ENCODE data around the gene RPS29. TPM values are rescaled to one million over a fixed set of nuclear protein-coding genes. Genes with fewer than 3 reads are reported as not detected.

Gene RPS29
- total and polyA plus RNA-seq, 2 of the 13 experiments (the other 11 are each of a cell fraction or from before 2014, with no cell fraction given) = 4,303 to 8,215 TPM

DNA sequence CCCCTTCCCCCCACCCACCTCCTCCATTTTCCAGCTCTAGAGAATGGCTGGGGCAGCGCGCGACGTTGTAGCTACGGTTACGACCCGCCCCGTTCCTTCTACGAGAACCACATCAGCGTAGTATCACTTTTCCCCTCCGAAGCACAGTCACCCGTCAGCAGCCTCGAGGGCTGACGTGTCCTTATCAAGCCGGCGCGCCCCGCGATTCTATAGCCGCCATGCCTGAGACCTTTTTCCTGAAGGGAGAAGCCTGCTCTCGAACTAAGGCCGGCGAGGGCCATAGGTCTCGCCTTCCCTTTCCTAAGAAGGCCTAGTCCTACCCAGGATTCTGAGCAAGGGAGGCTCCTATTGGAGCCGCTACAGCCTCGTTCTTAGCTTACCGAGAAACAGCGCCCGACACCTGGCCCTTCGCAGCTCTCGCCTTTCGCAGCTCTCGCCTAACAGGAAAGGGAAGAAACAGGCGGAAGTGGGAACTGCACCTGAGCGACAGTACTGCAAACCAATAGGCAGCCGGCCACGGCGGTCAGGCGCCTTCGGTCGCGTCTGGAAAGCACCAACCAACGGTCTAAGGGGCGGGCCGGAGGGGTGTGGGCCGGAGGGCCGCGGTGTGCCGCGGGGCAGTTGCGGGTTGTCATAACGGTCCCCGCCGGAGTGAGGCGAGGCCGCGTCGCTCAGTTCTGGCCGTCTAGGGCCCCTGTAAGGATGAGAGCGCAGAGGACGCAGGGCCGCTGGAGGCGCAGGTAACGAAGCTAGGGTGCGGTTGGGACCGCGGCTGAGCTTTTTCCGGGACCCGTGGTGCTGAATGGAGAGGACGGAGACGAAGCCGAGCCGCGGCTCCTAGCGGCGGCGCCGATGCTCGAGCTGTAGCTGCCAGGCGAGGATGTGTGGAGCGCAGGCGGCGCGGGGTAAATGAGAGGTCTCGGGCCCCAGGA is 34.3 kb upstream of the RPS29 start, which contains the start of the genes MGAT2 and RPL36AL (continued):
- TF ChIP-seq, protein P1, sequence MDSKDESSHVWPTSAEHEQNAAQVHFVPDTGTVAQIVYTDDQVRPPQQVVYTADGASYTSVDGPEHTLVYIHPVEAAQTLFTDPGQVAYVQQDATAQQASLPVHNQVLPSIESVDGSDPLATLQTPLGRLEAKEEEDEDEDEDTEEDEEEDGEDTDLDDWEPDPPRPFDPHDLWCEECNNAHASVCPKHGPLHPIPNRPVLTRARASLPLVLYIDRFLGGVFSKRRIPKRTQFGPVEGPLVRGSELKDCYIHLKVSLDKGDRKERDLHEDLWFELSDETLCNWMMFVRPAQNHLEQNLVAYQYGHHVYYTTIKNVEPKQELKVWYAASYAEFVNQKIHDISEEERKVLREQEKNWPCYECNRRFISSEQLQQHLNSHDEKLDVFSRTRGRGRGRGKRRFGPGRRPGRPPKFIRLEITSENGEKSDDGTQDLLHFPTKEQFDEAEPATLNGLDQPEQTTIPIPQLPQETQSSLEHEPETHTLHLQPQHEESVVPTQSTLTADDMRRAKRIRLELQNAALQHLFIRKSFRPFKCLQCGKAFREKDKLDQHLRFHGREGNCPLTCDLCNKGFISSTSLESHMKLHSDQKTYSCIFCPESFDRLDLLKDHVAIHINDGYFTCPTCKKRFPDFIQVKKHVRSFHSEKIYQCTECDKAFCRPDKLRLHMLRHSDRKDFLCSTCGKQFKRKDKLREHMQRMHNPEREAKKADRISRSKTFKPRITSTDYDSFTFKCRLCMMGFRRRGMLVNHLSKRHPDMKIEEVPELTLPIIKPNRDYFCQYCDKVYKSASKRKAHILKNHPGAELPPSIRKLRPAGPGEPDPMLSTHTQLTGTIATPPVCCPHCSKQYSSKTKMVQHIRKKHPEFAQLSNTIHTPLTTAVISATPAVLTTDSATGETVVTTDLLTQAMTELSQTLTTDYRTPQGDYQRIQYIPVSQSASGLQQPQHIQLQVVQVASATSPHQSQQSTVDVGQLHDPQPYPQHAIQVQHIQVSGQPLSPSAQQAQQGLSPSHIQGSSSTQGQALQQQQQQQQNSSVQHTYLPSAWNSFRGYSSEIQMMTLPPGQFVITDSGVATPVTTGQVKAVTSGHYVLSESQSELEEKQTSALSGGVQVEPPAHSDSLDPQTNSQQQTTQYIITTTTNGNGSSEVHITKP (CRISPR knock-in tag; IDR thresholded peaks at IDR 0.05; ENCODE audit: low read depth) = no peak
- TF ChIP-seq KAT8 (CRISPR knock-in tag; IDR thresholded peaks at IDR 0.05) (peak; percentile 87), TEAD3 (CRISPR knock-in tag; optimal IDR thresholded peaks at IDR 0.05; ENCODE audit: borderline replicate concordance) (peak; percentile 7), NFE2 (CRISPR knock-in tag; IDR thresholded peaks at IDR 0.05) (no peak), ATRX (CRISPR knock-in tag; IDR thresholded peaks at IDR 0.05; ENCODE audit: borderline replicate concordance) (no peak), SMARCE1 (IDR thresholded peaks at IDR 0.05; ENCODE audit: borderline replicate concordance) (no peak), ZNF225 (CRISPR knock-in tag; IDR thresholded peaks at IDR 0.05) (no peak; the same call in 1 of the 2 replicates), HOXA3 (CRISPR knock-in tag; IDR thresholded peaks at IDR 0.05) (peak; percentile 14; the same call in 1 of the 2 replicates), NR3C1 (CRISPR knock-in tag; IDR thresholded peaks at IDR 0.05) (no peak), ETV5 (CRISPR knock-in tag; IDR thresholded peaks at IDR 0.05; ENCODE audit: borderline replicate concordance) (peak; percentile 37; the same call in 1 of the 2 replicates), KLF12 (CRISPR knock-in tag; IDR thresholded peaks at IDR 0.05; ENCODE audit: borderline replicate concordance) (peak; percentile 59; the same call in 1 of the 2 replicates), SIX4 (CRISPR knock-in tag; IDR thresholded peaks at IDR 0.05) (0 out of 2 replicates have a peak, but pooled peaks have one; percentile 5), ZNF562 (CRISPR knock-in tag; IDR thresholded peaks at IDR 0.05; ENCODE audit: borderline replicate concordance) (no peak), ZNF570 (CRISPR knock-in tag; IDR thresholded peaks at IDR 0.05; ENCODE audit: borderline replicate concordance) (no peak), ZNF607 (CRISPR knock-in tag; IDR thresholded peaks at IDR 0.05; ENCODE audit: borderline replicate concordance) (0 out of 2 replicates have a peak, but pooled peaks have one; percentile 29), ZNF235 (CRISPR knock-in tag; IDR thresholded peaks at IDR 0.05; ENCODE audit: borderline replicate concordance) (no peak), PHF21A (CRISPR knock-in tag; IDR thresholded peaks at IDR 0.05) (no peak; the same call in 1 of the 2 replicates)
- TF ChIP-seq, protein P2, sequence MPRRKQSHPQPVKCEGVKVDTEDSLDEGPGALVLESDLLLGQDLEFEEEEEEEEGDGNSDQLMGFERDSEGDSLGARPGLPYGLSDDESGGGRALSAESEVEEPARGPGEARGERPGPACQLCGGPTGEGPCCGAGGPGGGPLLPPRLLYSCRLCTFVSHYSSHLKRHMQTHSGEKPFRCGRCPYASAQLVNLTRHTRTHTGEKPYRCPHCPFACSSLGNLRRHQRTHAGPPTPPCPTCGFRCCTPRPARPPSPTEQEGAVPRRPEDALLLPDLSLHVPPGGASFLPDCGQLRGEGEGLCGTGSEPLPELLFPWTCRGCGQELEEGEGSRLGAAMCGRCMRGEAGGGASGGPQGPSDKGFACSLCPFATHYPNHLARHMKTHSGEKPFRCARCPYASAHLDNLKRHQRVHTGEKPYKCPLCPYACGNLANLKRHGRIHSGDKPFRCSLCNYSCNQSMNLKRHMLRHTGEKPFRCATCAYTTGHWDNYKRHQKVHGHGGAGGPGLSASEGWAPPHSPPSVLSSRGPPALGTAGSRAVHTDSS (CRISPR knock-in tag; conservative IDR thresholded peaks at IDR 0.05) = no peak
- TF ChIP-seq, protein P3, sequence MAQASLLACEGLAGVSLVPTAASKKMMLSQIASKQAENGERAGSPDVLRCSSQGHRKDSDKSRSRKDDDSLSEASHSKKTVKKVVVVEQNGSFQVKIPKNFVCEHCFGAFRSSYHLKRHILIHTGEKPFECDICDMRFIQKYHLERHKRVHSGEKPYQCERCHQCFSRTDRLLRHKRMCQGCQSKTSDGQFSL (CRISPR knock-in tag; IDR thresholded peaks at IDR 0.05) = no peak
- TF ChIP-seq, protein P4, sequence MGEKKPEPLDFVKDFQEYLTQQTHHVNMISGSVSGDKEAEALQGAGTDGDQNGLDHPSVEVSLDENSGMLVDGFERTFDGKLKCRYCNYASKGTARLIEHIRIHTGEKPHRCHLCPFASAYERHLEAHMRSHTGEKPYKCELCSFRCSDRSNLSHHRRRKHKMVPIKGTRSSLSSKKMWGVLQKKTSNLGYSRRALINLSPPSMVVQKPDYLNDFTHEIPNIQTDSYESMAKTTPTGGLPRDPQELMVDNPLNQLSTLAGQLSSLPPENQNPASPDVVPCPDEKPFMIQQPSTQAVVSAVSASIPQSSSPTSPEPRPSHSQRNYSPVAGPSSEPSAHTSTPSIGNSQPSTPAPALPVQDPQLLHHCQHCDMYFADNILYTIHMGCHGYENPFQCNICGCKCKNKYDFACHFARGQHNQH (CRISPR knock-in tag; IDR thresholded peaks at IDR 0.05) = peak; percentile 80
